GM21515 (cell line): ENCODE results near the gene ASTN2.
A peak's percentile ranks its signal among the peaks of the same experiment; 100 is the strongest.

Source experiments
- ATAC-seq: cut with Tn5 transposase; IDR thresholded peaks from one replicate; pipeline ENCODE4 v1.9.1; 2021; ENCODE audit not compliant: unreplicated experiment

Gene ASTN2

GRCh38 chr9:117122953-117123352, 291.9 kb downstream of the ASTN2 start:
- ATAC-seq: no peak

- ATAC-seq: no peak
Measured at GRCh38 chr9:117122102-117122501, 292.8 kb downstream of the ASTN2 start.

GRCh38 chr9:117121316-117121715, 293.5 kb downstream of the ASTN2 start:
- no peak for ATAC-seq

GRCh38 chr9:117120061-117120460, 294.8 kb downstream of the ASTN2 start:
- no peak for ATAC-seq

GRCh38 chr9:117116084-117116483, 298.8 kb downstream of the ASTN2 start:
- ATAC-seq: peak; percentile 86

GRCh38 chr9:117114768-117115167, 300.1 kb downstream of the ASTN2 start:
- no peak for ATAC-seq

DNA sequence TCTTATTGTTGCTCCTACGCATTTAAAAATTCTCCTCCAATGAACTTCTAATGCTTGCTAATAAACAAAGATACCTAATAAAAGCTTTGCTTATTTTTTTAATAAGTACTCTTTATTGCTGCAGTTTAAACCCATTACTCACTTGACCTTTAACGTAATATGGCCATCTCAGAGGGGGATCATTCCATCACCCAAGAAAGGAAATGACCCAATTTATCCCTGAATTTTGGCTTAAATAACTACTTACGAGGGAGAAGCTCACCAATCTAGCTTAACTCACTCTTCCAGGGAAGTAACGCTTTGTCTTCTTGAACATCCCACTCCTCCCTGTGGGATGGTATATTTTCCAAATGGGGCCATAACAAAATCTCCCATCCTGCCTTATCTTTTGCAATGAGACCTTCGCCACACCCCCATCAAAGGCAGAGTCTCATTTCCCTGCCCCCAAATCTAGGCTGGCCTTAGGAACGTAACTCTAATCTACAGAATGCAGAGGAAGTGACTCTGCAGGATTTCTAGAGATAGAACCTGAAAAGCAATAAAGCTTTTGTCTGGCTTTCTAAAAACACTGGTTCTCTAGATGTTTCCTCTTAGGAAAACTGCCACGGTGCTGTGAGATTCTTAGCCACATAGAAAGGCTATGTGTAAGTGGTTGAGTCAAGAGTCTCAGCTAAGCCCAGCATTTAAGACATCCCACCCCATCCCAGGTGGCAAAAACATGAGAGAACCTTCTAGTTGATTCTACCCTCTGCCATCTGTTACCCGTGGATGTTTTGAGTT, 310.0 kb downstream of the ASTN2 start:
- ATAC-seq: no peak

GRCh38 chr9:117104206-117104605, 310.7 kb downstream of the ASTN2 start:
- no peak for ATAC-seq

GRCh38 chr9:117103438-117104110, 311.3 kb downstream of the ASTN2 start:
- ATAC-seq: no peak

DNA sequence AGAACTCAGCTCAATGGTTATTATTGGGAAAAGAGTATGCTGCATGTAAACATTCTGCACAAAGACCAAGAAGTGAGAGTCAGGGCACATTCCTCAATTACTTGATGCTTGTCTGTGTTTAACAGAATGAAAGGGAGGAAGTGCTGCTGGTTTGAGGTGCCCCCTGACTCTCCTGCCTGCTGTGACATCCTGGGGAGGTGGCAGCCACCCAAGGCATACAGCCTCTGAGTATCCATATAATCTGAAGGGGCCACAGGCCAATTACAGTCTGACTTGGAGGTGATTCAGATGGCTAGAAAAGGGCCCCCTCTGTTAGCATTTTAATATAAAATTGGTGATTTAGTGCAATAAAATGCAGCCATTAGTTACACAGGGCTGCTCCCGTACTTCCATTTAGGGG, 313.8 kb downstream of the ASTN2 start:
- no peak for ATAC-seq

GRCh38 chr9:117098331-117098730, 316.5 kb downstream of the ASTN2 start:
- no peak for ATAC-seq

GRCh38 chr9:117097761-117098160, 317.1 kb downstream of the ASTN2 start:
- ATAC-seq: no peak

GRCh38 chr9:117096138-117096537, 318.7 kb downstream of the ASTN2 start:
- no peak for ATAC-seq

- ATAC-seq: no peak
Measured at GRCh38 chr9:117095081-117095480, 319.8 kb downstream of the ASTN2 start.

- ATAC-seq: no peak
Measured at GRCh38 chr9:117093891-117094844, 320.7 kb downstream of the ASTN2 start.

GRCh38 chr9:117092582-117092981, 322.3 kb downstream of the ASTN2 start:
- ATAC-seq: no peak

GRCh38 chr9:117091529-117091928, 323.3 kb downstream of the ASTN2 start:
- ATAC-seq: no peak

DNA sequence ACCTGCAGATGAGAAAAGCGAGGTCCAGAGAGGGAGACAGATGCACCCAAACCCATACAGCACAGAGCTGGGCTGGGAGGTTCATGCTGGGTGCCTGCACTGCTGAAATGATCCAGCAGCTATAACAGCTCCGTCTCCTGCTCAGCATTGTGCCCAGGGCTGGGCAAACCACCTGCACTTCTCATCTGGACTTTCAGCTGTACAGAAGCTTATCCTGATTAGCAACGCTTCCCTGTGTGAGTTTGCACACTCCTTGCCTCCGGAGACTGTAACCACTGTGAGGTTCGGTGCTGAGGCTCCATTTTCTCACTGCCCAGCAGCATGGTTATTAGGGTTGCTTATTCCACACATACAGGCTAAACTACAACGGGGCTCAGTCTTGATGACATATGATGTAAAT, 326.1 kb downstream of the ASTN2 start:
- ATAC-seq: no peak

DNA sequence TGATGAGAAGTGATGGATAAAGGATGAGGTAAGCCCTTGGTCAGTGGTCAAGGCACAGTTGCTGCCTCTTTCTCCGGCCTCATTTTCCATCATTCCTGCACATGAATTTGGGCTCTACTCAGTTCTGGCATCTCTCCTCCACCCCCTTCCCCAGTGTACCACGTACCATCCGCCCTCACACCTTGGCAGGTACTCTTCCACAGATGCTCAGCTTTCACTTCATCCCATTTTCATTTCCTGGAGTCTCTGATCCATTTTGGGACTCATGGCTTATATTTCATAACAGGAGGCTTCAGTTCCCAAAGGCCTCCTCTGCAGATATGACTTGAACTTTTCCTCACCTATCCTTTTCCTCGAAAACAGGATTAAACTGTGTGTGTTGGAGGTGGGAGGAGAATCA, 326.7 kb downstream of the ASTN2 start:
- ATAC-seq: no peak

DNA sequence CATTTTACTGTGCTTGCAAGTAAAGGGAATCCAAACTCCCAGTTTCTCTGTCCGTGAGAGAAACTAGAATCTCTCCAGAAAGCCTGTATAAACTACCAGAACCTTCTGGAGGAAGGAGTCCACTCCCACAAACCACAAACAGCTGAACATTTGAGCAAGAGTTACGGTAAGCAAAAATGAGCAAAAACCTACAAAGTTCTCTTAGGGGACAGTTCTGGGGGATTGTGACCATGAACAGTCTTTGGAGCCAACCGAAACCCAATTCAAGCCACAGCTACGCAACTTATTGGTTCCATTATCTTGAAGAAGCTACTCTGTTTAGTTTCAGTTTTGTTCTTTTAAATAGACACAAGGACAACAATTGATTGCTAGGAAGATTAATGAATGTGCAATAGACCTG, 330.6 kb downstream of the ASTN2 start:
- ATAC-seq: no peak

DNA sequence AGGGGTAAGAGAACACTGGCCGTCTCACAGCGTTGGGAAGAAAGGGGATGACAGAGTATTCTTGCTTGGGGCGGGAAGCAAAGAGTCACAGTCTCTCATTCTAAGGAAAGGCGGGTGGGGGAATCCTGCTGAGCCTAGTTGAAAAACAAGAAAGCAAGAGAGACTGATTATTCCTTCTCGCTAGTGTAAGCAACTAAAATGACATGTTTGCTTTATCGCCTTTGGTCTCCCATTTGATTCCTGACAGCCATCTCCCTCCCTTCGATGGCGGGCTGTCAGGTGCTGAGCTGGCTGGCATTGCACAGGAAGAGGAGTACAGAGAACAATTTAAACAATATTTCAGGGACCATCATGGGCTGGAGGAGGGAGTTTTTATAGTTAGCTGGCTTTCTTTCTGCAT, 331.3 kb downstream of the ASTN2 start:
- no peak for ATAC-seq
